Measurements from ENCODE around the gene PDZRN4.

DNA sequence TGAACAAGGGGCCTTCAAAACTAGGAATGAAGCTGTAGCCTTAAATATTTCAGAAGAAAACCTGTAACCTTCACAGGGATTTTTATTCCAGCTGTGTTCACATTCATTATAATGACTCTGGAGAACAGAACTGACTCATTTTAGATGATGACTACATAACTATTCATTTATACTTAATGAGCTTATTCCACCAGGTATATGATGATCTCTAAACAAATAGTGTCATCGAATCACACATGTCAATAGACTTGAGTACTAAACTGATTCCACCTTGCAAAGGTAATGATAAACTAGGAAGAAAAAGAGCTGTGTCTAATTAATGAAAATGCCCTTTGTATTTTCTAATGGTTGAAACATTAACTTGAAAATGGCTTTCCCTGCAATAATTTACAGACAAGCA lies 433.2 kb downstream of the PDZRN4 start:
- TF ChIP-seq FOXA1 (IDR thresholded peaks at IDR 0.05) (no peak), NFRKB (IDR thresholded peaks at IDR 0.05) (no peak), LEF1 (IDR thresholded peaks at IDR 0.05; ENCODE audit: borderline replicate concordance) (no peak), SP1 (IDR thresholded peaks at IDR 0.05) (no peak), ARNT (IDR thresholded peaks at IDR 0.05) (no peak)

Measured in HEK293T (cell line).